Fibroblast of the aortic adventitia (primary cell): ENCODE results near the gene FAIM2. TPM values are rescaled to one million over a fixed set of nuclear protein-coding genes. Genes with fewer than 3 reads are reported as not detected.
"Not testable (repeated sequence)": the region's sequence is repeated elsewhere in the genome, so short reads cannot be mapped to it uniquely, and the experiment has no call there.

Experiments
- DNase-seq: peaks from one replicate; pipeline ENCODE4 v3.0.0-alpha.2; 2010; ENCODE audit warnings: low read depth
- H3K4me3 ChIP-seq: 2 replicates; pipeline ENCODE4 v1.5.1; 2011; ENCODE audit warnings: low read depth, mild to moderate bottlenecking, control low read depth, low read length, moderate library complexity
- total RNA-seq: library from RNA; depleted of rRNA; stranded (reverse); fragments of >200 nt; gene quantifications from 2 replicates; pipeline ENCODE4 v1.2.3, GENCODE V29; 2012; ENCODE audit warnings: low replicate concordance
- TF ChIP-seq, protein P1 (sequence below): IDR thresholded peaks from 2 replicates; pipeline ENCODE4 v1.5.1; 2011; ENCODE audit warnings: mild to moderate bottlenecking, low read length, control low read depth, inconsistent platforms; ENCODE audit not compliant: insufficient read depth

The FAIM2 gene
- total RNA-seq, 1 donor = 12.9 TPM

DNA sequence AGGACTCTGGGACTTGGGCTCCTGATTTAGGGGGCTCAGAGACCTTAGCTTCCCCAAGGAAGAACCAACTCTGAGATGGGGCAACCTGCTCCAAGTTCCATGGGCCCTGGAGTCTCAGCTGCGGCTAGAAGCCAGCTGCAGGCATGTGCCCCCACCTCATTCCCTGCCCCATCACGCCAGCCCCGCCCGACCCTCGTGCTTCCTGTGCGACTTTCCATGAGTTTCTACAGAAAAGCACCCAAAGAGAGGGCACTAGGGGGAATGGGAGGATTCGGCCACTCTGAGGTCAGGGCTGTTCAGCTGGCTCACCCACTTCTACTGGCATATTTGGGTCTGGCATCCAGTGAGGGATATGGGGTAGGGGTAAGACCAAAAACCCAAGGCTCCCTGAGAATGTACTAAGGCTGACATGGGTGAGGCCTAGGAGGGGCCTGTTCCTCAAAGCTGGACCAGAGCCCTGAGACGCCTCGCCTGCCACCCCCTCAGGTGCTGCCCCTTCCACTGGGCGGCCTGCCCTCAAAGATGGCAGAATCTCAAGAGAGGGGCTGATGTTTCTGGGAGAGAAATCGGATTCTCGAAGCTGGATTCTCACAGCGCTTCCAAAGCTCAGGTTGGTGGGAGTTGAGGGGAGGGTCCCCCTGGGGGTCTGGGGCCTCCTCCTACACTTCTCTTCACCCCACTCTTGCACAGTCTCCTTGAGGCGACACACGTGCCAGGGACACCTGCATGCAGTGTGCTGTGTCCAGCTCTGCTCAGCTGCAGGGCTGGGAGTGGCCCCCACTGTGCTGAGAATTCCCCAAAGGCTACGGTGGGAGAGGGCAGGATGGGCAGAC is 22.1 kb downstream of the FAIM2 start:
- H3K4me3 ChIP-seq = no peak overlapping the region
- TF ChIP-seq, protein P1, sequence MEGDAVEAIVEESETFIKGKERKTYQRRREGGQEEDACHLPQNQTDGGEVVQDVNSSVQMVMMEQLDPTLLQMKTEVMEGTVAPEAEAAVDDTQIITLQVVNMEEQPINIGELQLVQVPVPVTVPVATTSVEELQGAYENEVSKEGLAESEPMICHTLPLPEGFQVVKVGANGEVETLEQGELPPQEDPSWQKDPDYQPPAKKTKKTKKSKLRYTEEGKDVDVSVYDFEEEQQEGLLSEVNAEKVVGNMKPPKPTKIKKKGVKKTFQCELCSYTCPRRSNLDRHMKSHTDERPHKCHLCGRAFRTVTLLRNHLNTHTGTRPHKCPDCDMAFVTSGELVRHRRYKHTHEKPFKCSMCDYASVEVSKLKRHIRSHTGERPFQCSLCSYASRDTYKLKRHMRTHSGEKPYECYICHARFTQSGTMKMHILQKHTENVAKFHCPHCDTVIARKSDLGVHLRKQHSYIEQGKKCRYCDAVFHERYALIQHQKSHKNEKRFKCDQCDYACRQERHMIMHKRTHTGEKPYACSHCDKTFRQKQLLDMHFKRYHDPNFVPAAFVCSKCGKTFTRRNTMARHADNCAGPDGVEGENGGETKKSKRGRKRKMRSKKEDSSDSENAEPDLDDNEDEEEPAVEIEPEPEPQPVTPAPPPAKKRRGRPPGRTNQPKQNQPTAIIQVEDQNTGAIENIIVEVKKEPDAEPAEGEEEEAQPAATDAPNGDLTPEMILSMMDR = no peak
- no peak for DNase-seq

DNA sequence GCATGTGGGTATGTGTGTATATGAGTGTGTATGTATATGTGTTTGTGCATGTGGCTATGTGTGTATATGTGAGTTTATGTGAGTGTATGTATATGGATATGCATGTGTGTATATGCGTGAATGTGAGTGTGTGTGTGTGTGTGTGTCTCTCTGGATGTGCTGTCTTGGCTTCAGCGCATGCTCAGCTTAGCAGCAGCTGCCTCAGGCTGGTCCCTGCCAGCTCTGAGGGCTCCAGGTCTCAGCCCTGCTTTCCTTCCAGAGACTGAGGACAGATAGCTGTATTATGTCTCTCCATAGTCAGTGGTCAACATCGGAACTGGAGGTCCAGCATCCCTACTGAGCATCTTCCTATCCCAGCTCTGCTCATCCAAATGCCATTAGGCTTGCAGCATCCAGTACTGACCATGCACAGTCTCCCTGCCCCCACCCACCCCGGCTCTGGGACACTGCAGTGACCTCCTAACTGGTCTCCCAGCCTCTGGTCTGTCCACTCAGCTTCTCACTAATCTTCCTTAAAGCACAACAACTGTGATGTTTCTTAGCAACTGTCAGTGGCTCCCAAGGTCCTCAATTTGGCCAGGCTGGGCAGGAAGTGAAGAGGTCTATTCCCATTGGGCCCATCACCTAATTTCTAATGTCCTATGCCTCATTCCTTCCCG is 22.8 kb downstream of the FAIM2 start:
- no peak overlapping the region for H3K4me3 ChIP-seq
- DNase-seq = no peak

DNA sequence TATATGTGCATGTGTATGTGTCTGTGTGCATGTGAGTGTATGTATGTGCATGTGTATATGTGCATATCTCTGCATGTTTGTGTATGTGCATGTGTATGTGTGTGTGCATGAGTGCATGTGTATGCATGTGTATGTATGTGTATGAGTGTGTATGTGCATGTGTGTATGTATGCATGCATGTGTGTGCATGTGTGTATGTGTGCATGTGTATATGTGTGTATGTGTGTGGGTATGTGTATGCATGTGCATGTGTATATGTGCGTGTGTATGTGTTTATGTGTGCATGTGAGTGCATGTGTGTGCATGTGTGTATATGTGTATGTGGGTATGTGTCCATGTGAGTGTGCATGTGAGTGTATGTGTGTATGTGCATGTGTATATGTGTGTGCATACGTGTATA is 24.6 kb downstream of the FAIM2 start:
- H3K4me3 ChIP-seq, DNase-seq: not testable (repeated sequence)

More for the DNA sequence above, 22.8 kb downstream of the FAIM2 start:
- TF ChIP-seq, protein P1 = no peak

DNA sequence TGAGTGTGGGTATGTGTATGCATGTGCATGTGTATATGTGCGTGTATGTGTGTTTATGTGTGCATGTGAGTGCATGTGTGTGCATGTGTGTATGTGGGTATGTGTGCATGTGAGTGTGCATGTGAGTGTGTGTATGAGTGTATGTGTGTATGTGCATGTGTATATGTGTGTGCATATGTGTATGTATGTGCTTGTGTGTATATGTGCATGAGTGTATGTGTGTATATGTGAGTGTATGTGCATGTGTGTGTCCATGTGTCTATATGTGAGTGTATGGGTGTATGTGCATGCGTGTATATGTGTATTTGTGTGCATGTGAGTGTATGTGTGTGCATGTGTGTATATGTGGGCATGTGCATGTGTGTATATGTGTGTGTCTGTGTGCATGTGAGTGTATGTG is 25.7 kb downstream of the FAIM2 start:
- TF ChIP-seq, protein P1 = no peak
- DNase-seq = no peak
- H3K4me3 ChIP-seq = no peak overlapping the region

DNA sequence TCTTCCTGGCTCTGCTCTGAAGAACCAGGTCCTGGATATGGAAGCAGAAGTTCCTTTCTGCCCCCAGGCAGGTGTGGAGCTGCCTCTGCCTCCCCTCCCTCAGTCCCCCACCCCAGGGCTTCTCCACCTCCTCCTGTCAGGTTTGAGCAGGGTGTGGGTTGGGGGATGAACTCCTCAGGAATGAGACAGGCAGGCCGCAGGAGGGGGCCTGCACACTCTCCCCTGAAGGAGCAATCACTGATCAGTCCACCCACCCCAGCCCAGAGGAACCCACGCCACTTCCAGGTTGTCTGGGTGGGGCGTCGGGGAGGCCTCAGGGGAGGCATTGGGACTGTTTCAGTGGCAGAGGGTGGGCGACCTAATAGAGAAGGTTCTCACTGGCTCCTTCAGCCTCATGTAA is 26.6 kb downstream of the FAIM2 start:
- H3K4me3 ChIP-seq = no peak overlapping the region
- TF ChIP-seq, protein P1 = no peak
- DNase-seq = no peak

DNA sequence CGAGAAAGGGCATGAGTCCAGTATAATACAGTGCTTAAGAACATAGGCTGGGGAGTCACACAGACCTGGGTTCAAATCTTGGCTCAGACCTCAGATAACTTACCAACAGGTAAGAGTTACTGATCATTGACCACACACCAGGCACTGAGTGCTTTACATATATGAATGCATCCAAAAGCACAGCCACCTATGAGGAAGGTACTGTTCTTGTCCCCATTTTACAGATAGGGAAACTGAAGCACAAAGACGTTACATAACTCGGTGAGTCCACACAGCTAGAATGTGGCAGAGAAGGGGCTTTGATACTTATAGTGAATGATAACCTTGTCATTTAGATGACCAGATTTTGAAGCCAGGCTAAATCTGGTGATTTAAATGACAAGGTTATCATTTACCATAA is 27.6 kb downstream of the FAIM2 start:
- no peak overlapping the region for H3K4me3 ChIP-seq
- DNase-seq = no peak
- TF ChIP-seq, protein P1 = no peak

DNA sequence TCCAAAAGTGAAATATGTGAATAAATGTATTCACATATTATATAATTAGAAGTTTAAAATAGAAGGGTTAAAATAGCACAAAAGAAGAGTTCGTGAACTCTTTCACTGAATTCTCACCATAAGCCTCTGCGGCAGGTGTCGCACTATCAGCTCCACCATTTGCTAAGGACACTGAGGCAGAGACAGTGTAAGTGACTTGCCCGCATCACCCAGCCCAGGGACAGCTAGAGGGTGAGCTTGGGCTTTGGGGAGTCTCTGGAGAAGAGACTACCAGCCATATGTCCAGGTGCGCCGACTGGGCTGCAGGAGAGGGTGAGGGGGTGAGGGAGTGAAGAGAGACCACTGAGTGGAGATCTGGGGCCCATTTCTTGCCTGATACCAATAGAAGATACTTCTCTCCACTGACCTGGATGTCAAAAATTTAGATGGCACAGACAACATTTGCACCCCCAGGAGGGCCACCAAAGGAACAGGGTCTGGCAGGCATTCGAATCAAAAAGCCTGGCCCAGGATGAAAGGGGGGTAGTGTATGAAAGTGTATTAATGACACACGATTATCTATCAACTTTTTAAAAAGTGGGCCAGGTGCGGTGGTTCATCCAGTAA is 28.5 kb downstream of the FAIM2 start:
- TF ChIP-seq, protein P1 = no peak
- no peak overlapping the region for H3K4me3 ChIP-seq
- DNase-seq = no peak
